HepG2 (cell line): ENCODE data around the gene OSCP1. TPM values are rescaled to one million over a fixed set of nuclear protein-coding genes. Genes with fewer than 3 reads are reported as not detected.
A peak's percentile ranks its signal among the peaks of the same experiment; 100 is the strongest.

Experiments used
- ATAD3A ChIP-seq: sonication (generic); formaldehyde crosslinking; IDR thresholded peaks from 2 replicates; pipeline ENCODE4 v1.4.0; 2020; ENCODE audit warnings: missing genetic modification reagents
- ATF7 ChIP-seq, 2 experiments: fragments of 450-650 bp in 1 of 2; sonication (generic) in 1 of 2; formaldehyde crosslinking in 1 of 2; IDR thresholded peaks; 2 replicates each; pipeline versions ENCODE4 v1.4.0 to v1.6.1; 2016 to 2020; ENCODE audit warnings: antibody characterized with exemption in 1 of 2, mild to moderate bottlenecking in 1 of 2, missing genetic modification reagents in 1 of 2
- CENPT ChIP-seq: sonication (generic); formaldehyde crosslinking; IDR thresholded peaks from 2 replicates; pipeline ENCODE4 v1.8.0; 2022; ENCODE audit warnings: low read depth, mild to moderate bottlenecking, moderate library complexity, missing genetic modification reagents
- CHD2 ChIP-seq: IDR thresholded peaks from 2 replicates; pipeline ENCODE4 v1.6.1; 2011; ENCODE audit warnings: low read depth, low read length, improper control_type of control experiment
- EZH2 ChIP-seq: conservative IDR thresholded peaks from 2 replicates; pipeline ENCODE4 v1.6.1; 2012; ENCODE audit warnings: mild to moderate bottlenecking, low read depth, low read length, moderate library complexity
- HNF4A ChIP-seq: sonication (generic); formaldehyde crosslinking; IDR thresholded peaks from 2 replicates; pipeline ENCODE4 v1.4.0; 2020; ENCODE audit warnings: missing genetic modification reagents
- JDP2 ChIP-seq: sonication (generic); formaldehyde crosslinking; IDR thresholded peaks from 2 replicates; pipeline ENCODE4 v1.8.1; 2022; ENCODE audit warnings: missing genetic modification reagents, borderline replicate concordance
- MBD4 ChIP-seq: IDR thresholded peaks from 2 replicates; pipeline ENCODE4 v1.6.1; 2012; ENCODE audit warnings: low read length, inconsistent platforms, borderline replicate concordance
- PAX8 ChIP-seq: sonication (generic); formaldehyde crosslinking; IDR thresholded peaks from 2 replicates; pipeline ENCODE4 v1.8.0; 2022; ENCODE audit warnings: mild to moderate bottlenecking, missing genetic modification reagents, borderline replicate concordance
- RARA ChIP-seq: IDR thresholded peaks from 2 replicates; pipeline ENCODE4 v1.6.1; 2016; ENCODE audit warnings: missing genetic modification reagents, missing compliant biosample characterization
- SAP130 ChIP-seq: IDR thresholded peaks from 2 replicates; pipeline ENCODE4 v1.6.1; 2016; ENCODE audit warnings: low read depth
- ZNF790 ChIP-seq: sonication (generic); formaldehyde crosslinking; IDR thresholded peaks from 2 replicates; pipeline ENCODE4 v1.8.0; 2022; ENCODE audit warnings: missing genetic modification reagents, mild to moderate bottlenecking, borderline replicate concordance
- polyA plus RNA-seq, 8 experiments: library from polyadenylated mRNA; depleted of rRNA in 3 of 8; stranded (reverse) in 7 of 8; unstranded in 1 of 8; fragments of >200 nt; fragmentation: Illumina TruSeq in 4 of 8; extraction: Trizol in 4 of 8; gene quantifications; 2 replicates each; pipeline versions ENCODE4 v1.2.1 to v1.2.3, GENCODE V29; 2011 to 2016; ENCODE audit warnings: low read depth in 4 of 8, missing spikeins in 1 of 8, mixed read lengths in 1 of 8; ENCODE audit not compliant: insufficient read depth in 1 of 8
- total RNA-seq, 5 experiments: library from RNA; depleted of rRNA; stranded (reverse); fragments of >200 nt; fragmentation: Illumina TruSeq; extraction: Trizol; gene quantifications; 2 replicates each; pipeline ENCODE4 v1.2.3, GENCODE V29; 2016; ENCODE audit warnings: low read depth in 1 of 5
- TF ChIP-seq, protein P1 (sequence below): sonication (generic); formaldehyde crosslinking; IDR thresholded peaks from 2 replicates; pipeline ENCODE4 v1.9.0; 2021; ENCODE audit warnings: missing genetic modification reagents, borderline replicate concordance
- TF ChIP-seq, protein P2 (sequence below): fragments of 450-650 bp; IDR thresholded peaks from 2 replicates; pipeline ENCODE4 v1.6.1; 2017; ENCODE audit warnings: mild to moderate bottlenecking
- TF ChIP-seq, protein P3 (sequence below): sonication (generic); formaldehyde crosslinking; IDR thresholded peaks from 2 replicates; pipeline ENCODE4 v1.4.0; 2020; ENCODE audit warnings: missing genetic modification reagents, borderline replicate concordance
- TF ChIP-seq, protein P4 (sequence below): sonication (generic); formaldehyde crosslinking; IDR thresholded peaks from 2 replicates; pipeline ENCODE4 v1.8.0; 2023; ENCODE audit warnings: mild to moderate bottlenecking, missing genetic modification reagents
- TF ChIP-seq, protein P5 (sequence below): sonication (generic); formaldehyde crosslinking; IDR thresholded peaks from 2 replicates; pipeline ENCODE4 v1.4.0; 2020; ENCODE audit warnings: mild to moderate bottlenecking, low read depth, missing genetic modification reagents
- TF ChIP-seq, protein P6 (sequence below): sonication (generic); formaldehyde crosslinking; IDR thresholded peaks from 2 replicates; pipeline ENCODE4 v1.8.1; 2023; ENCODE audit warnings: mild to moderate bottlenecking, inconsistent platforms, moderate library complexity, missing genetic modification reagents, borderline replicate concordance

The OSCP1 gene
- total and polyA plus RNA-seq, 2 of the 13 experiments (the other 11 are each of a cell fraction or from before 2014, with no cell fraction given): 0.60 to 0.84 TPM

DNA sequence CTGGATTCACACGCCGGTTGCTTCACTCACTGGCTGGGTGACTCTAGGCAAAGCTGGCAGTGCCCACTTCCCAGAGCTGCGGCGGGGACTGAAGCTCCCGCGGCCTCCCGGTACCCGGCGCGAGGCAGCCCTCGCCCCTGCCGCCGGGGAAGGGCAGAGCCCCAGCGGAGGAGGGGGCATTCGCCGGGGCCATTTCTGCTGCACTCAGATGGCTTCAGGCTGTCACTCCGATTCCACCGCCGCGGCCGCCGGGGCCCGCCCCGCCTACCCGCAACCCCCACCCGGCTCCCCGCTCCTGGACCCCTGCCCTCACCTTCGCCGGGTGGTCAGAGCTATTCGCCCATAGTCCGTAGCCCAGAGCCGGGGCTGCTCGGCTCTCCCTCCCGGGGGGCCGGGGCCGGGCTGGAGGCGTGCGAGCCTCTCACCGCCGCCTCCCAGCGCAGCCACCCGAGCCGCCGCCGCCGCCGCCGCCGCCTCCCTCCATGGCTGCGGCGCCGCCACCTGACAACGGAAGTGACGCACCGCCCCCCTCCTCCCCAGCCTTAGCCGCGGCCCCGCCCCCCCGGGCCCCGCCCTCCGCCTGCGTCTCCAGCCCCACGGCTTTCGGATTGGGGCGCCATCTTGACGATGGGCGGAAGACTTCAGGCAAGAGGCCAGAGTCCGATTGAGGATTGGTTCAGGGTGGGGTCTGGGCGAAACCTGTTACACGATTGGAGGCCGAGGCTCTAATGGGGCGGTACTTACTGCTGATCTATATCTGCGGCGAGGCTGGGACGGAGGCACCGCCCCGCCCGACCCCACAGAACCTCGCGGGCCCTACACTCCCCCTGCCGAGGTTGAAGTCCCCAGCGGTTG is 64.6 kb downstream of the OSCP1 start, which contains the start of gene STK40 (continued):
- TF ChIP-seq EZH2: no peak
- no peak for TF ChIP-seq MBD4
- TF ChIP-seq, protein P1, sequence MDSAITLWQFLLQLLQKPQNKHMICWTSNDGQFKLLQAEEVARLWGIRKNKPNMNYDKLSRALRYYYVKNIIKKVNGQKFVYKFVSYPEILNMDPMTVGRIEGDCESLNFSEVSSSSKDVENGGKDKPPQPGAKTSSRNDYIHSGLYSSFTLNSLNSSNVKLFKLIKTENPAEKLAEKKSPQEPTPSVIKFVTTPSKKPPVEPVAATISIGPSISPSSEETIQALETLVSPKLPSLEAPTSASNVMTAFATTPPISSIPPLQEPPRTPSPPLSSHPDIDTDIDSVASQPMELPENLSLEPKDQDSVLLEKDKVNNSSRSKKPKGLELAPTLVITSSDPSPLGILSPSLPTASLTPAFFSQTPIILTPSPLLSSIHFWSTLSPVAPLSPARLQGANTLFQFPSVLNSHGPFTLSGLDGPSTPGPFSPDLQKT (CRISPR knock-in tag): no peak
- TF ChIP-seq PAX8: no peak
- TF ChIP-seq, protein P2, sequence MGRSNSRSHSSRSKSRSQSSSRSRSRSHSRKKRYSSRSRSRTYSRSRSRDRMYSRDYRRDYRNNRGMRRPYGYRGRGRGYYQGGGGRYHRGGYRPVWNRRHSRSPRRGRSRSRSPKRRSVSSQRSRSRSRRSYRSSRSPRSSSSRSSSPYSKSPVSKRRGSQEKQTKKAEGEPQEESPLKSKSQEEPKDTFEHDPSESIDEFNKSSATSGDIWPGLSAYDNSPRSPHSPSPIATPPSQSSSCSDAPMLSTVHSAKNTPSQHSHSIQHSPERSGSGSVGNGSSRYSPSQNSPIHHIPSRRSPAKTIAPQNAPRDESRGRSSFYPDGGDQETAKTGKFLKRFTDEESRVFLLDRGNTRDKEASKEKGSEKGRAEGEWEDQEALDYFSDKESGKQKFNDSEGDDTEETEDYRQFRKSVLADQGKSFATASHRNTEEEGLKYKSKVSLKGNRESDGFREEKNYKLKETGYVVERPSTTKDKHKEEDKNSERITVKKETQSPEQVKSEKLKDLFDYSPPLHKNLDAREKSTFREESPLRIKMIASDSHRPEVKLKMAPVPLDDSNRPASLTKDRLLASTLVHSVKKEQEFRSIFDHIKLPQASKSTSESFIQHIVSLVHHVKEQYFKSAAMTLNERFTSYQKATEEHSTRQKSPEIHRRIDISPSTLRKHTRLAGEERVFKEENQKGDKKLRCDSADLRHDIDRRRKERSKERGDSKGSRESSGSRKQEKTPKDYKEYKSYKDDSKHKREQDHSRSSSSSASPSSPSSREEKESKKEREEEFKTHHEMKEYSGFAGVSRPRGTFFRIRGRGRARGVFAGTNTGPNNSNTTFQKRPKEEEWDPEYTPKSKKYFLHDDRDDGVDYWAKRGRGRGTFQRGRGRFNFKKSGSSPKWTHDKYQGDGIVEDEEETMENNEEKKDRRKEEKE: no peak
- TF ChIP-seq CHD2: peak; percentile 75
- TF ChIP-seq, protein P3, sequence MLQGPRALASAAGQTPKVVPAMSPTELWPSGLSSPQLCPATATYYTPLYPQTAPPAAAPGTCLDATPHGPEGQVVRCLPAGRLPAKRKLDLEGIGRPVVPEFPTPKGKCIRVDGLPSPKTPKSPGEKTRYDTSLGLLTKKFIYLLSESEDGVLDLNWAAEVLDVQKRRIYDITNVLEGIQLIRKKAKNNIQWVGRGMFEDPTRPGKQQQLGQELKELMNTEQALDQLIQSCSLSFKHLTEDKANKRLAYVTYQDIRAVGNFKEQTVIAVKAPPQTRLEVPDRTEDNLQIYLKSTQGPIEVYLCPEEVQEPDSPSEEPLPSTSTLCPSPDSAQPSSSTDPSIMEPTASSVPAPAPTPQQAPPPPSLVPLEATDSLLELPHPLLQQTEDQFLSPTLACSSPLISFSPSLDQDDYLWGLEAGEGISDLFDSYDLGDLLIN (CRISPR knock-in tag): no peak
- TF ChIP-seq JDP2: no peak
- no peak for TF ChIP-seq CENPT
- TF ChIP-seq, protein P4, sequence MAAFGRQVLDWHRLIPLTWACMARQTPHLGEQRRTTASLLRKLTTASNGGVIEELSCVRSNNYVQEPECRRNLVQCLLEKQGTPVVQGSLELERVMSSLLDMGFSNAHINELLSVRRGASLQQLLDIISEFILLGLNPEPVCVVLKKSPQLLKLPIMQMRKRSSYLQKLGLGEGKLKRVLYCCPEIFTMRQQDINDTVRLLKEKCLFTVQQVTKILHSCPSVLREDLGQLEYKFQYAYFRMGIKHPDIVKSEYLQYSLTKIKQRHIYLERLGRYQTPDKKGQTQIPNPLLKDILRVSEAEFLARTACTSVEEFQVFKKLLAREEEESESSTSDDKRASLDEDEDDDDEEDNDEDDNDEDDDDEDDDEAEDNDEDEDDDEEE (CRISPR knock-in tag): no peak
- TF ChIP-seq, protein P5, sequence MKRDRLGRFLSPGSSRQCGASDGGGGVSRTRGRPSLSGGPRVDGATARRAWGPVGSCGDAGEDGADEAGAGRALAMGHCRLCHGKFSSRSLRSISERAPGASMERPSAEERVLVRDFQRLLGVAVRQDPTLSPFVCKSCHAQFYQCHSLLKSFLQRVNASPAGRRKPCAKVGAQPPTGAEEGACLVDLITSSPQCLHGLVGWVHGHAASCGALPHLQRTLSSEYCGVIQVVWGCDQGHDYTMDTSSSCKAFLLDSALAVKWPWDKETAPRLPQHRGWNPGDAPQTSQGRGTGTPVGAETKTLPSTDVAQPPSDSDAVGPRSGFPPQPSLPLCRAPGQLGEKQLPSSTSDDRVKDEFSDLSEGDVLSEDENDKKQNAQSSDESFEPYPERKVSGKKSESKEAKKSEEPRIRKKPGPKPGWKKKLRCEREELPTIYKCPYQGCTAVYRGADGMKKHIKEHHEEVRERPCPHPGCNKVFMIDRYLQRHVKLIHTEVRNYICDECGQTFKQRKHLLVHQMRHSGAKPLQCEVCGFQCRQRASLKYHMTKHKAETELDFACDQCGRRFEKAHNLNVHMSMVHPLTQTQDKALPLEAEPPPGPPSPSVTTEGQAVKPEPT: 0 out of 2 replicates have a peak, but pooled peaks have one; percentile 9
- no peak for TF ChIP-seq ATAD3A
- TF ChIP-seq SAP130: peak; percentile 67
- TF ChIP-seq RARA (CRISPR knock-in tag): no peak
- TF ChIP-seq ZNF790 (CRISPR knock-in tag): no peak
- TF ChIP-seq ATF7 (IDR thresholded peaks at IDR 0.05): no peak
- TF ChIP-seq ATF7 (CRISPR knock-in tag; IDR thresholded peaks at IDR 0.05): no peak
- peak; percentile 27; the same call in 1 of the 2 replicates for TF ChIP-seq HNF4A (CRISPR knock-in tag)
- TF ChIP-seq, protein P6, sequence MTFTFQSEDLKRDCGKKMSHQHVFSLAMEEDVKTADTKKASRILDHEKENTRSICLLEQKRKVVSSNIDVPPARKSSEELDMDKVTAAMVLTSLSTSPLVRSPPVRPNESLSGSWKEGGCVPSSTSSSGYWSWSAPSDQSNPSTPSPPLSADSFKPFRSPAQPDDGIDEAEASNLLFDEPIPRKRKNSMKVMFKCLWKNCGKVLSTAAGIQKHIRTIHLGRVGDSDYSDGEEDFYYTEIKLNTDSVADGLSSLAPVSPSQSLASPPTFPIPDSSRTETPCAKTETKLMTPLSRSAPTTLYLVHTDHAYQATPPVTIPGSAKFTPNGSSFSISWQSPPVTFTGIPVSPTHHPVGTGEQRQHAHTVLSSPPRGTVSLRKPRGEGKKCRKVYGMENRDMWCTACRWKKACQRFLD (CRISPR knock-in tag): no peak
